DND-41 (cell line): Measurements from ENCODE around the gene NBAS.

Source experiments
- ATAC-seq: fragments of 200-7000 bp; cut with Tn5 transposase; 3 replicates; pipeline ENCODE4 v1.9.1; 2021; ENCODE audit warnings: low read depth; ENCODE audit not compliant: insufficient read depth
- DNase-seq: peaks from one replicate; pipeline ENCODE4 v3.0.0-alpha.2; 2020
- H2AFZ ChIP-seq: 2 replicates; pipeline ENCODE4 v1.6.0; 2012; ENCODE audit warnings: low read depth, low read length
- H3K27ac ChIP-seq: 2 replicates; pipeline ENCODE4 v1.5.1; 2012; ENCODE audit warnings: low read length, inconsistent platforms
- H3K27me3 ChIP-seq: fragments of 200-600 bp; sonication (generic); 2 replicates; pipeline ENCODE4 v1.6.0; 2012; ENCODE audit warnings: low read length, mild to moderate bottlenecking, inconsistent platforms; ENCODE audit not compliant: insufficient read depth, poor library complexity
- H3K36me3 ChIP-seq: 2 replicates; pipeline ENCODE4 v1.5.1; 2012; ENCODE audit warnings: low read length, inconsistent platforms; ENCODE audit not compliant: insufficient read depth
- H3K4me1 ChIP-seq: 2 replicates; pipeline ENCODE4 v1.5.1; 2012; ENCODE audit warnings: mild to moderate bottlenecking, low read length; ENCODE audit not compliant: insufficient read depth
- H3K4me2 ChIP-seq: 2 replicates; pipeline ENCODE4 v1.6.0; 2012; ENCODE audit warnings: mild to moderate bottlenecking, moderate library complexity, low read length, inconsistent platforms; ENCODE audit not compliant: insufficient read depth
- H3K4me3 ChIP-seq, 2 experiments: fragments of 200-600 bp in 1 of 2; shearing (Covaris generic) in 1 of 2; 2 replicates each; pipeline ENCODE4 v1.5.1; 2012 to 2016; ENCODE audit warnings: inconsistent platforms in 2 of 2, low read length in 2 of 2, mild to moderate bottlenecking in 2 of 2, low read depth in 1 of 2, moderate library complexity in 1 of 2
- H3K79me2 ChIP-seq: 2 replicates; pipeline ENCODE4 v1.6.0; 2012; ENCODE audit warnings: low read length, inconsistent platforms; ENCODE audit not compliant: insufficient read depth
- H3K9ac ChIP-seq: 2 replicates; pipeline ENCODE4 v1.6.0; 2012; ENCODE audit warnings: low read depth, mild to moderate bottlenecking, inconsistent platforms, low read length, moderate library complexity
- H3K9me3 ChIP-seq: 2 replicates; pipeline ENCODE4 v1.5.1; 2012; ENCODE audit warnings: low read length, moderate library complexity, mild to moderate bottlenecking, inconsistent platforms; ENCODE audit not compliant: insufficient read depth, severe bottlenecking
- H4K20me1 ChIP-seq: 2 replicates; pipeline ENCODE4 v1.6.0; 2012; ENCODE audit warnings: low read length; ENCODE audit not compliant: insufficient read depth
- CTCF ChIP-seq: IDR thresholded peaks from 2 replicates; pipeline ENCODE4 v1.5.1; 2012; ENCODE audit warnings: borderline replicate concordance, low read length, moderate library complexity, mild to moderate bottlenecking; ENCODE audit not compliant: poor library complexity, severe bottlenecking; ENCODE audit errors: extremely low read depth
- EZH2 ChIP-seq: IDR thresholded peaks from 3 replicates; pipeline ENCODE4 v1.6.1; 2012; ENCODE audit warnings: borderline replicate concordance, low read depth, mild to moderate bottlenecking, moderate library complexity, low read length, inconsistent platforms; ENCODE audit not compliant: severe bottlenecking

NBAS gene

DNA sequence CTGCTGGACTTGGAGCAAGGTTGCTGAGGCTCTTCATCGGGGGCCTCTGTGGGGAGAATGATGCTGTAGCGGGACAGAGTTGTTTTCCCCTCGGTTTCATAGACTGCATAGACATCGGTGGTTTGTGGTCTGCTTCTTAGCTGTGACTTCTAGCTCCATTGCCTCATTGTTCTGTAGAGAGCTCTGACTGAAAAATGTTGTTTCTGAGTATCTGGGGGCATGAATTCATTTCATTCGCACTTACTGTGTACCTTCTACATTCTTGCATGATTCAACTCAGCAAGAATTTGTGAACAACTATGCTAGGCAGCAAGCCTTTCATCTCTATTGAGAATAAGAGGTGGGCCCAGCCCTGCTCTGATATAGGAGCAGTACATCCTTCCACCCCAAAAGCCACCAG lies 406.8 kb downstream of the NBAS start:
- DNase-seq (no peak), ATAC-seq (peak; percentile 66; the same call in 2 of the 3 replicates)
- H3K36me3 ChIP-seq: no peaks in the 10 kb centered on the region
- H4K20me1 ChIP-seq: no peaks in the 10 kb centered on the region
- H3K4me3 ChIP-seq: no peak overlapping the region
- H3K79me2 ChIP-seq: no peaks in the 10 kb centered on the region
- H3K27me3 ChIP-seq: no peaks in the 10 kb centered on the region
- H3K9ac ChIP-seq: no peak overlapping the region
- no peaks in the 10 kb centered on the region for H3K9me3 ChIP-seq
- TF ChIP-seq CTCF (no peak), EZH2 (no peak)
- no peak overlapping the region for H2AFZ ChIP-seq
- H3K4me1 ChIP-seq: no peaks in the 10 kb centered on the region
- H3K4me2 ChIP-seq: no peak overlapping the region
- no peak overlapping the region for H3K27ac ChIP-seq

GRCh38 chr2:15152382-15152781 lies 408.8 kb downstream of the NBAS start:
- H3K4me1 ChIP-seq: no peaks in the 10 kb centered on the region
- ATAC-seq (no peak), DNase-seq (no peak)
- no peak overlapping the region for H3K27ac ChIP-seq
- no peak overlapping the region for H3K9ac ChIP-seq
- H3K36me3 ChIP-seq: no peaks in the 10 kb centered on the region
- no peak overlapping the region for H3K4me3 ChIP-seq
- H3K79me2 ChIP-seq: no peaks in the 10 kb centered on the region
- no peaks in the 10 kb centered on the region for H4K20me1 ChIP-seq
- no peak overlapping the region for H2AFZ ChIP-seq
- H3K9me3 ChIP-seq: no peaks in the 10 kb centered on the region
- H3K27me3 ChIP-seq: no peaks in the 10 kb centered on the region
- no peak overlapping the region for H3K4me2 ChIP-seq
- no peak for TF ChIP-seq CTCF
- no peak for TF ChIP-seq EZH2

DNA sequence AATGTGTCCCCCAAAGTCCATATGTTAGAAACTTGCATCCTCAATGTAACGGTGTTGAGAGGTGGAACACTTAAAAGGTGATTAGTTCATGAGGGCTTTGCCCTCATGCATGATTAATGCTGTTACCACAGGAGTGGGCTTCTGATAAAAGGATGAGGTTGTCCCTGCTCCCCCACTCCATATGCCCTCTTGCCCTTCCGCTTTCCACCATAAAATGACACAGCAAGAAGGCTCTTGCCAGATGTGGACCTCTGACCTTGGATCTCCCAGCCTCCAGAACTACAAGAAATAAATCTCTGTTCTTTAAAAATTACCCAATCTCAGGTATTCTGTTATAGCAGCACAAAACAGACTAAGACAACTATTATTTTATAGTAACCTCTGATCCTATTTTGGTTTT lies 412.1 kb downstream of the NBAS start:
- Histone ChIP-seq H3K4me1 (no peaks in the 10 kb centered on the region), H2AFZ (no peak overlapping the region), H3K4me2 (no peak overlapping the region), H4K20me1 (no peaks in the 10 kb centered on the region; the same call in 1 of the 2 replicates), H3K9me3 (no peaks in the 10 kb centered on the region), H3K27ac (no peak overlapping the region), H3K27me3 (no peaks in the 10 kb centered on the region), H3K9ac (no peak overlapping the region), H3K4me3 (no peak overlapping the region), H3K36me3 (no peaks in the 10 kb centered on the region), H3K79me2 (no peaks in the 10 kb centered on the region)
- DNase-seq: no peak
- ATAC-seq: no peak
- TF ChIP-seq CTCF: no peak
- TF ChIP-seq EZH2: no peak

DNA sequence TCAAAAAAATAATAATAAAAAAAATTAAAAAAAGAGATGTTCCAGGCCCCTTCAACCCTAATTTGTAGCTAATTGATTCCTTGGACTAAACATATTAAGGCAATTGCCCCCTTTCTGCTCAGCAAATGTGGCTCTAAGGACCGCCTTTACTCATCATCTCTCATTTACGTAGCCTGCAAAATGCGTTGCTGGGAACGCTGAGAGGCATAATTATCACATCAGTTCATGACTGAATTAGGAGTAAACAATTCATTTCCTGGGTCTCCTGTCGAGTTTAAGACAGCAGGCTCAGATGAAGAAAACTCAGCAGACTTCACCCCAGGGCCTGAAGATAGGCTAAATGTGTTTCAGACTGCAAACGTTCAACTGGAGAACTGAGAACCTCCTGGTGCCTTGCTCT lies 413.5 kb downstream of the NBAS start:
- H3K27me3 ChIP-seq: no peaks in the 10 kb centered on the region
- H3K4me2 ChIP-seq: no peak overlapping the region
- no peak overlapping the region for H3K4me3 ChIP-seq
- no peak overlapping the region for H2AFZ ChIP-seq
- no peaks in the 10 kb centered on the region for H3K79me2 ChIP-seq
- H3K4me1 ChIP-seq: peaks cover 4% of the 10 kb centered on the region
- no peak overlapping the region for H3K9ac ChIP-seq
- H3K36me3 ChIP-seq: no peaks in the 10 kb centered on the region
- no peak for DNase-seq
- H3K9me3 ChIP-seq: no peaks in the 10 kb centered on the region
- H3K27ac ChIP-seq: no peak overlapping the region
- no peak for TF ChIP-seq CTCF
- TF ChIP-seq EZH2: no peak
- no peak for ATAC-seq
- no peaks in the 10 kb centered on the region; the same call in 1 of the 2 replicates for H4K20me1 ChIP-seq
